MM.1S (cell line): Measurements from ENCODE around the gene MVD.

Experiments used
- DNase-seq: peaks from one replicate; pipeline ENCODE4 v3.0.0-alpha.2; 2015
- H2AFZ ChIP-seq: fragments of 300-600 bp; sonication (generic); 2 replicates; pipeline ENCODE4 v1.6.0; 2016; ENCODE audit warnings: antibody characterized with exemption, low read length
- H3F3A ChIP-seq: fragments of 300-600 bp; sonication (generic); 2 replicates; pipeline ENCODE4 v1.6.1; 2016; ENCODE audit warnings: mild to moderate bottlenecking, antibody characterized with exemption, low read length, moderate library complexity, mixed read lengths; ENCODE audit not compliant: insufficient read depth
- H3K27ac ChIP-seq: fragments of 300-600 bp; sonication (generic); 2 replicates; pipeline ENCODE4 v1.5.1; 2016; ENCODE audit warnings: mild to moderate bottlenecking, low read length
- H3K27me3 ChIP-seq: fragments of 300-600 bp; sonication (generic); replicated peaks from 2 replicates; pipeline ENCODE4 v1.6.0; 2016; ENCODE audit warnings: low read length; ENCODE audit not compliant: insufficient read depth
- H3K36me3 ChIP-seq: fragments of 300-600 bp; sonication (generic); replicated peaks from 2 replicates; pipeline ENCODE4 v1.6.1; 2016; ENCODE audit warnings: mild to moderate bottlenecking, low read length, mixed read lengths; ENCODE audit not compliant: insufficient read depth
- H3K4me1 ChIP-seq: fragments of 300-600 bp; sonication (generic); 2 replicates; pipeline ENCODE4 v1.6.1; 2016; ENCODE audit warnings: low read length, mixed read lengths
- H3K4me2 ChIP-seq: fragments of 300-600 bp; sonication (generic); 2 replicates; pipeline ENCODE4 v1.6.0; 2016; ENCODE audit warnings: low read depth, low read length
- H3K4me3 ChIP-seq: fragments of 300-600 bp; sonication (generic); 2 replicates; pipeline ENCODE4 v1.5.1; 2016; ENCODE audit warnings: low read length, mixed read lengths
- H3K79me2 ChIP-seq: fragments of 300-600 bp; sonication (generic); 2 replicates; pipeline ENCODE4 v1.6.1; 2016; ENCODE audit warnings: mixed run types, low read length, mixed read lengths
- H3K9ac ChIP-seq: fragments of 300-600 bp; sonication (generic); 2 replicates; pipeline ENCODE4 v1.6.1; 2016; ENCODE audit warnings: low read length, mixed read lengths
- H3K9me2 ChIP-seq: fragments of 300-600 bp; sonication (generic); replicated peaks from 2 replicates; pipeline ENCODE4 v1.6.1; 2016; ENCODE audit warnings: mild to moderate bottlenecking, low read length, mixed read lengths; ENCODE audit not compliant: insufficient read depth
- H3K9me3 ChIP-seq: fragments of 300-600 bp; sonication (generic); replicated peaks from 2 replicates; pipeline ENCODE4 v1.6.1; 2016; ENCODE audit warnings: mild to moderate bottlenecking, low read length, mixed read lengths; ENCODE audit not compliant: insufficient read depth
- H4K20me1 ChIP-seq: fragments of 300-600 bp; sonication (generic); 2 replicates; pipeline ENCODE4 v1.6.1; 2016; ENCODE audit warnings: mild to moderate bottlenecking, low read length, moderate library complexity, mixed read lengths; ENCODE audit not compliant: insufficient read depth
- CTCF ChIP-seq: fragments of 300-600 bp; sonication (generic); IDR thresholded peaks from 2 replicates; pipeline ENCODE4 v1.5.1; 2016; ENCODE audit warnings: antibody characterized with exemption, low read length, mixed read lengths
- EZH2 ChIP-seq: fragments of 300-600 bp; sonication (generic); optimal IDR thresholded peaks from 2 replicates; pipeline ENCODE3; 2017; ENCODE audit warnings: low read depth, mild to moderate bottlenecking, antibody characterized with exemption, low read length, mixed read lengths
- EZH2phosphoT487 ChIP-seq: fragments of 300-600 bp; sonication (generic); IDR thresholded peaks from 2 replicates; pipeline ENCODE4 v1.6.1; 2018; ENCODE audit warnings: antibody characterized with exemption, low read length

MVD gene

GRCh38 chr16:88618956-88619667 is 43.8 kb downstream of the MVD start:
- Histone ChIP-seq H3K9me2 (no peaks in the 10 kb centered on the region), H3K79me2 (peaks cover 11% of the 10 kb centered on the region; the same call in 1 of the 2 replicates), H3K27ac (no peak overlapping the region), H3K9ac (no peak overlapping the region), H3K4me1 (no peaks in the 10 kb centered on the region), H2AFZ (no peak overlapping the region), H3K4me2 (no peak overlapping the region), H3K36me3 (no peaks in the 10 kb centered on the region), H3F3A (no peaks in the 10 kb centered on the region), H3K4me3 (no peak overlapping the region), H3K9me3 (no peaks in the 10 kb centered on the region), H3K27me3 (no peaks in the 10 kb centered on the region), H4K20me1 (no peaks in the 10 kb centered on the region)
- DNase-seq = no peak
- TF ChIP-seq EZH2 (no peak), EZH2phosphoT487 (no peak), CTCF (no peak)

GRCh38 chr16:88618182-88618955 is 44.5 kb downstream of the MVD start:
- TF ChIP-seq EZH2phosphoT487 (no peak), CTCF (no peak), EZH2 (no peak)
- no peak overlapping the region for H3K4me3 ChIP-seq
- no peak overlapping the region for H3K4me2 ChIP-seq
- DNase-seq = no peak
- no peaks in the 10 kb centered on the region for H3K36me3 ChIP-seq
- no peaks in the 10 kb centered on the region for H3K9me3 ChIP-seq
- H4K20me1 ChIP-seq = no peaks in the 10 kb centered on the region
- H3K9me2 ChIP-seq = no peaks in the 10 kb centered on the region
- H3K79me2 ChIP-seq = peaks cover 11% of the 10 kb centered on the region; the same call in 1 of the 2 replicates
- no peaks in the 10 kb centered on the region for H3K27me3 ChIP-seq
- no peak overlapping the region for H2AFZ ChIP-seq
- no peak overlapping the region for H3K9ac ChIP-seq
- no peak overlapping the region for H3K27ac ChIP-seq
- H3F3A ChIP-seq = no peaks in the 10 kb centered on the region
- H3K4me1 ChIP-seq = no peaks in the 10 kb centered on the region

- no peaks in the 10 kb centered on the region for H3K4me1 ChIP-seq
- no peaks in the 10 kb centered on the region for H3K27me3 ChIP-seq
- H3K9me2 ChIP-seq = no peaks in the 10 kb centered on the region
- H3K79me2 ChIP-seq = peaks cover 11% of the 10 kb centered on the region; the same call in 1 of the 2 replicates
- H3K9me3 ChIP-seq = no peaks in the 10 kb centered on the region
- H3K27ac ChIP-seq = no peak overlapping the region
- no peak overlapping the region for H3K9ac ChIP-seq
- no peaks in the 10 kb centered on the region for H3K36me3 ChIP-seq
- no peak for DNase-seq
- H3K4me3 ChIP-seq = no peak overlapping the region
- no peaks in the 10 kb centered on the region for H4K20me1 ChIP-seq
- no peak overlapping the region for H3K4me2 ChIP-seq
- TF ChIP-seq EZH2 (no peak), EZH2phosphoT487 (no peak), CTCF (no peak)
- no peaks in the 10 kb centered on the region for H3F3A ChIP-seq
- H2AFZ ChIP-seq = no peak overlapping the region
Measured at GRCh38 chr16:88617268-88618031, 45.4 kb downstream of the MVD start.
